HG03280 (cell line): ENCODE results near the gene MICAL1.

Source experiments
- ATAC-seq: cut with Tn5 transposase; IDR thresholded peaks from one replicate; pipeline ENCODE4 v1.9.1; 2021; ENCODE audit warnings: mild to moderate bottlenecking, moderate library complexity; ENCODE audit not compliant: unreplicated experiment

MICAL1 gene

GRCh38 chr6:109455437-109456110 is at the start of gene MICAL1:
Gene MICAL1 (minus strand): TSS chr6:109455772. CDS start chr6:109454196, 1,576 bp downstream.
- ATAC-seq, result peak; percentile 74

- ATAC-seq, result no peak
Measured at GRCh38 chr6:109503327-109504224, 48.0 kb upstream of the MICAL1 start.

GRCh38 chr6:109498936-109499335 is 43.4 kb upstream of the MICAL1 start:
- no peak for ATAC-seq

- no peak for ATAC-seq
Measured at GRCh38 chr6:109498052-109498451, 42.5 kb upstream of the MICAL1 start.

GRCh38 chr6:109496036-109496772 is 40.6 kb upstream of the MICAL1 start:
- no peak for ATAC-seq

GRCh38 chr6:109493865-109494264 is 38.3 kb upstream of the MICAL1 start:
- ATAC-seq, result no peak

GRCh38 chr6:109491207-109491938 is 35.8 kb upstream of the MICAL1 start:
- no peak for ATAC-seq

GRCh38 chr6:109490713-109491112 is 35.1 kb upstream of the MICAL1 start:
- no peak for ATAC-seq

- no peak for ATAC-seq
Measured at GRCh38 chr6:109488001-109488400, 32.4 kb upstream of the MICAL1 start.

GRCh38 chr6:109486068-109486467 is 30.5 kb upstream of the MICAL1 start:
- no peak for ATAC-seq

GRCh38 chr6:109485266-109485935 is 29.8 kb upstream of the MICAL1 start:
- no peak for ATAC-seq

GRCh38 chr6:109484122-109484521 is 28.6 kb upstream of the MICAL1 start:
- ATAC-seq, result no peak

GRCh38 chr6:109483735-109484057 is 28.1 kb upstream of the MICAL1 start:
- peak; percentile 1 for ATAC-seq

GRCh38 chr6:109482905-109483734 is 27.5 kb upstream of the MICAL1 start, which contains the start of gene ZBTB24:
Gene ZBTB24 (minus strand): TSS chr6:109483219. CDS start chr6:109482026, 1,193 bp downstream.
- ATAC-seq, result peak; percentile 88

GRCh38 chr6:109480993-109481480 is 25.5 kb upstream of the MICAL1 start:
- ATAC-seq, result no peak

- ATAC-seq, result no peak
Measured at GRCh38 chr6:109478841-109479624, 23.5 kb upstream of the MICAL1 start.

GRCh38 chr6:109478222-109478805 is 22.7 kb upstream of the MICAL1 start:
- no peak for ATAC-seq

- ATAC-seq, result no peak
Measured at GRCh38 chr6:109477725-109478124, 22.2 kb upstream of the MICAL1 start.
